ENCODE results near the gene PTS.

Gene PTS

GRCh38 chr11:112222303-112222702 lies 3.9 kb upstream of the PTS start:
- DNase-seq, result no peak

DNA sequence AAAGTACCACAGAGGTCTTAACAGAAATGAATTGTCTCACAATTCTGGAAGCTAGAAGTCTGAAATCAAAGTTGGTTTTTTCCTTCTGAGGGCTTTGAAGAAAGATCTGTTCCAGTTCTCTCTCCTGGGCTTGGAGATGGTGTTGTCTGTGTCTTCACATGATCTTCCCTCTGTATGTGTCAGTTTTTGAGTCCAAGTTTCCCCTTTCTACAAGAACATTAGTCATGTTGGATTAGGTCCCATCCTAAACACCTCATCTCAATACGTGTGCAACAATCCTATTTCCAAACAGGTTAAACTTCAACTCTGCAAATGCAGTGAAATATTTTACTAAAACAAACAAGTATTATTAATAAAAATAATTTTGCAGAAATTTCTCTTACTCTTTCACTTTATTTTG lies 3.1 kb upstream of the PTS start:
- DNase-seq, result no peak

- no peak for DNase-seq
These were observed 2.3 kb upstream of the PTS start for GRCh38 chr11:112223754-112224532.

DNA sequence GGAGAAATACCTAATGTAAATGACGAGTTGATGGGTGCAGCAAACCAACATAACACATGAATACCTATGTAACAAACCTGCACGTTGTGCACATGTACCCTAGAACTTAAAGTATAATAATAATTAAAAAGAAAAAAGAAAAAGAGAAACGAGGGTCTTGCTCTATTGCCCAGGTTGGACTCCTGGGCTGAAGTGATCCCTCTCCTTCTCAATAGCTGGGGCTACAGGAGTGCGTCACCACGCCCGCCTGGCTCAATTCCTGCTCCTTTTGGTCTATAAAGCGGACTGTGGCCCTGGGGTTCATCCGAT lies 521 bp upstream of the PTS start:
- no peak for DNase-seq

GRCh38 chr11:112226831-112227401 lies 688 bp downstream of the PTS start:
- no peak for DNase-seq

- peak; percentile 13 for DNase-seq
These were observed 1.2 kb downstream of the PTS start for GRCh38 chr11:112227471-112227870.

DNA sequence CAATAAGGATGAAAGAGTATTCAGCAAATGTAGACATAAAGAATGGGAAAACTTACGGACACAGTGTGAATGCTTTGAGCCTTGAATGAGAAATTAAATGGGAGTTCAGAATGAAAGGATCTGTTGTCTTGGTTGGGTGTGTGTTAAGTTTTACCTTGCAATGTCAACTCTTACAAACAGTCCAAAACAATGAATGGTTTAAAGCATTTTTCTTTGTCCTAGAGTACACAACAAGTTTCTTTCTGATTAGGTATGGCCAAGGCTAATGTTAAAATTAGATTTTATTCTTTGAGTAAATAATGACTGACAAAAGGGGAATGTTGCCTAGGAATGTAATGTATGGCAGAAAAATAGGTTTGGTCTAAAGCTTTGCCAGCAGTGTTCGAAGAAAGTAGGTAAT lies 2.5 kb downstream of the PTS start:
- DNase-seq, result no peak

DNA sequence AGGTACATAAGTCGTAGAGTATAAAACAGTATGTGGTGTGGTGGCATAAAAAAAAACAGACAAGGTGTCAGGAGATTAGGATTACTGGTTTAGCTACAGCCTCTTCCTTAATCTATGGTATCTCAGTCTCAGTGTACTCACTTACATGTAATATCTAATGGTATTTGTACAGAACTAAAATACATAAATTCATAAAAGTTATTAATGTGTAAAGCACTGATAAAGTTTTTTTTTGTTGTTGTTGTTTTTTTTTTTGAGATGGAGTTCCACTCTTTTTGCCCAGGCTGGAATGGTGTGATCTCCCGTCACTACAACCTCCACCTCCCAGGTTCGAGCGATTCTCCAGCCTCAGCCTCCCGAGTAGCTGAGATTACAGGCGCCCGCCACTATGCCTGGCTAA lies 2.9 kb downstream of the PTS start:
- DNase-seq, result no peak

DNA sequence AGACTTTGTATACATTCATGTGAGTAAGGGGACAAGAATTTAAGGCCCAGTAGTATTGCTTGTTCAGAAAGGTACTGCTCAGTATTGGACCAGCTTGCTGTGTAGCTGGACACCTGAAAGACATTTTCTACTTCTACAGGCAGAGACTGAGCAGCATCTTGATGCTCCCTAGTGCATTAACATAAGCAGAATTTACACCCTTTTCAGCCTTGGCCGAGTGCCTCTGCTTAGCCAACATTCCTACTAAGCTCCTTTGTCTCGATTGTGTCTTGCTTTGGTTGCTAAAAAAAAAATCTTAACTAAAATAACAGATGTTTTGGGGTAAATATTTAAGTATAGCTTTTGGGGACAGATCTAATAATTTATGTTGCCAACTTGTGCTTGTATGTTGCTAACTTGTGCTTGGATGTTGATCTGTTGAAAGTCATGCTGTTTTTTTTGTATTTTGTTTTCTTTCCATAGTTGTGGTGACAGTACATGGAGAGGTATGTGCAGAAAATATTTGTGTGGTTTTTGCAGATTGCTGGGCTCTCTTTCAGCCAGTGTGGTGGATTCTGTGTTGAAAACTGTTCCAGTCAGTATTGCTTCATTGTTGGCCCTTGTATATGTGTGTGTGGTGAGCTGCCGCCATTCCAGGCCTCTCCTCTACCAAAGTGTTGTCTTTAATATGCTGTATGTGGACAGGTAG lies 3.7 kb downstream of the PTS start:
- no peak for DNase-seq

- DNase-seq, result no peak
These were observed 5.7 kb downstream of the PTS start for GRCh38 chr11:112231952-112232351.

DNA sequence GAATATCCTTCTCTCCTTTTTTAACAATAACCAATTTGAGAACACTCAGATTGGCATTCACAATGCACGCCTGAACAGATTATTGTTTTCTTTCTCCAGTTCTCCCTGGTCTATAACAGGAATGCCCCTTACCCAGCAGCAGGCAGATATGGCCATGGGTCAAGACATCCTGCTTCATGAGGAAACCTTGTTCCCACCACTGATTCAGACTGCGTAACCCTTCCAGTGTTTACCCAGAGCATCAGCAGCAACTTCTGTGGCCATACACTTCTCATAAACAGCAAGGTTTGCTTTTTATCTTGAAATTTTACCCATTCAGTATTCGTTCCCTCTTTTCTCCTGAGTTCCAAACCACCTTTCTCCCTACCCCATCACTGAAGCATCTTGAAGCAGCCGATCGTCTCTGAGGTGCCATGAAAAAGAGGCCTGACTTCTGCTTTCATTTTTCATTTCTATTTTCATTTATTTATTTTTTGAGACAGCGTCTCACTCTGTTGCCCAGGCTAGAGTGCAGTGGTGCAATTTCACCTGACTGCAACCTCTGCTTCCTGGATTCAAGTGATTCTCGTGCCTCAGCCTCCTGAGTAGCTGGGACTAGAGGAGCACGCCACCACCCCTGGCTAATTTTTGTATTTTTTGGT lies 9.6 kb downstream of the PTS start:
- no peak for DNase-seq

GRCh38 chr11:112237451-112237850 lies 11.2 kb downstream of the PTS start:
- no peak for DNase-seq

DNA sequence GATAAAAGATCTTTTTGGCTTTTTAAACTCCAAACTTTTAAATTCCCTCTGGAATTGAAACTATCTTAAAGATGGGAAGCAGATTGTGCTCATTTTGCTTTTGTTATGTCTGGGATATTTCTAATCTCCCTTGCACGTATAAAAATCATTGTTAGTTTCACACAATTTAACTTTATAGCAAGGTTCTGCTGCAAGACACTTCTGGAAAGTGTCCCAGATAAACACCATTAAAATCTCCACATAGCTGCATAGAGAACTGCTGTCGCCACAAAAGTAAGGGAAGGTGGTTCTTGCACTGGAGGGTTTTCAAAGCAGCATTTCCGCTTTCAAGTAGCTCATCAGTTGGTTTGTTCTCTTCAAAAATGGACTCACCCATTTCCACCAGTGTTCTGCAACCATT lies 11.8 kb downstream of the PTS start:
- DNase-seq, result no peak

DNA sequence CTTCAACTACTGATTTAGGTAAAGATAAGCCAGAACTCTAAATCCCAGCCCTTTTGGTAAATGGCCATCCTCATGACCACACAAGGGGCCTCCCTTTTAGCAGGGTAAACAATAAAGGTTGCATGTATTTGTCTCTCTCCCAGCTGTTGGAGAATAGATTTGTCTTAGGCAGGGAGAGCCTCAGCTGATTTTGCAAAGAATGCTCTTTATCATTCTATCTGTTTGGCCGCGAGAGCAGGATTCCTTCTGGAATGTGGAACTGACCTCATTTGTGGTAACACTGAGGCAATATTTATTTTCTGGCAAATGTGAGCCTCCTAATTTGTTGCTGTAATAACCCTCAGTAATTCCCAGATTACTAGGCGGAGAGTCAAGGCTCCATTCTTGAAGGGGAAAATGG lies 15.3 kb downstream of the PTS start:
- no peak for DNase-seq

GRCh38 chr11:112247201-112247600 lies 21.0 kb downstream of the PTS start:
- no peak for DNase-seq

DNA sequence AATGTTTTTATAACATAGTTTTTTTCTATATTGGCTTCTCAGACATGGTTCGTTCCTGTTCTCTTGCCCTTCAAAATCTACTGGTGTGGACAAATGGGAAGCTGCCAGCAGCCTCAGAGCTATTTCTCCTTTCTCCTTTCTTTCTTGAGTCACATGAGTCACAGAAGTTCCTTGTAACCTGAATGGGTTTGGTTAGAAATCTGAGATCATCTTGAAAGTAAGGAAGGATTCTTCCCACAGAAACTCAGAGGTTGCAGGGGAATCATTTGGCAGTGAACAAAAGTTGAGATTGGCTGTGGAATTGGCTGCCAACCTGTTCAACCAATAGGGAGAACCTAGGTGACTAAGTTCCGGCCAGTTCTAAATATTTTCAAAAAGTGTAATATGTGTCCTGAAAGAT lies 22.0 kb downstream of the PTS start:
- DNase-seq, result no peak

GRCh38 chr11:112249871-112250610 lies 23.8 kb downstream of the PTS start:
- no peak for DNase-seq

DNA sequence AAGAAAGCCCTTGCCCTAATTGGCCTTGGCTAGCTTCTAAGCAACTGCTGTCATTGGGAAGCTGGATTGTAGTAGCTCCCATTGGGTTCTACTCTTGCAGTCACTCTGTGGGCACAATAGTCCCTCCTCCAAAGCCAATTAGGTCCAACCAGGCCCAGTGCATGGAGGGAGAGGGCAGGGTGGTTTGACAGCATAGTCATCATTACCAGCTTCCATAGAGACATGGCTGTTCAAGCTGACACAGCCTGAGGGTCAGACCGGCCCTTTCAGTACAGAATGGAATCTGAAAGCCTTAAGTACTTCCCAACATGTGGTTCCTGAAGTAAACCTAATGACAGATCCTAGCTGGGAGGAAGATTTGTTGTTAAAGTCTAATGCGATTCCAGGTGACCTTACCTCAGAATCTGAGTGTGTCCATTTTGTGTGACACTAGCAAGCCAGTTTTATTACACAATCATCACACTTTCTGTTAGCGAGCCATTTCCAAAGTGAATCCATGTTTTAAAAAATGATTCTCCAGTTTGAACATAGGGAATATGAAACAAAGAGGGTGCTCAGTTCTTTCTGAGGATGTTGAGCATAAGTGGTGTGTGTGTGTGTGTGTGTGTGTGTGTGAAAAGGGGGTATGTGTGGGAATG lies 27.5 kb downstream of the PTS start:
- DNase-seq, result no peak

GRCh38 chr11:112255067-112255720 lies 29.0 kb downstream of the PTS start:
- no peak for DNase-seq

DNA sequence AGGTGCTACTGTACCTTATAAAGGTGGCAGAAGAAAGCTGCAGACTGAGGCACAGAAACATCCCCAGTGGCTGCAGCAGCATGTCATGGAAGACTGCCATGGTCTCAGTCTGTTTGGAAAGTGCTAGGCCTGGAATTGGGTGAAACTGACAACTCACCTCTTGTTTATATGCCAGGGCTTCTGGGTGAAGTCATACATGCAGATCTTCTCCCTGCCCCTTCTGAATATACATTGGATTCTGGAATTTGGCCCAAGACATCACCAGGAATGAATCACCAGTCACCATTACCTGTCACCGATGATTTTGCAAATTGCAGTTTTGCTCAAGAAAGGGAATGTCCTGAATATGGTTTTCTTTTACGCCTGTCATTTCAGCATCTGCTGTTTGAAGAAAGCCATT lies 34.3 kb downstream of the PTS start, which contains the start of gene PLET1:
Gene PLET1, minus strand, starts transcription at position 371 of the 400 bp plus-strand sequence. Its CDS starts 271 bp downstream, at position 100.
- no peak for DNase-seq

- no peak for DNase-seq
These were observed 39.6 kb downstream of the PTS start for GRCh38 chr11:112265659-112266409.
